K562 (cell line): Measurements from ENCODE around the gene CEND1. TPM values are rescaled to one million over a fixed set of nuclear protein-coding genes. Genes with fewer than 3 reads are reported as not detected.

Source experiments
- ADNP ChIP-seq: fragments of 200-800 bp; sonication (Bioruptor generic); IDR thresholded peaks from 2 replicates; pipeline ENCODE4 v1.6.1; 2016; ENCODE audit warnings: missing genetic modification characterization, missing compliant biosample characterization
- CHD4 ChIP-seq: fragments of 200-600 bp; sonication (generic); IDR thresholded peaks from 3 replicates; pipeline ENCODE4 v1.6.1; 2012; ENCODE audit warnings: low read depth, mild to moderate bottlenecking, mixed read lengths, low read length, inconsistent platforms; ENCODE audit not compliant: insufficient read depth, insufficient replicate concordance, poor library complexity, severe bottlenecking
- E2F3 ChIP-seq: fragments of 250-450 bp; sonication (Bioruptor Pico); IDR thresholded peaks from 2 replicates; pipeline ENCODE4 v1.4.0; 2020; ENCODE audit warnings: mild to moderate bottlenecking
- EP400 ChIP-seq: fragments of 450-650 bp; IDR thresholded peaks from 2 replicates; pipeline ENCODE4 v1.6.1; 2017; ENCODE audit warnings: antibody characterized with exemption, mild to moderate bottlenecking, moderate library complexity
- EZH2 ChIP-seq: IDR thresholded peaks from 2 replicates; pipeline ENCODE4 v1.6.1; 2012; ENCODE audit warnings: low read depth, mild to moderate bottlenecking, inconsistent platforms, low read length, borderline replicate concordance
- HDAC8 ChIP-seq: fragments of 450-650 bp; IDR thresholded peaks from 2 replicates; pipeline ENCODE4 v1.6.1; 2016; ENCODE audit warnings: mild to moderate bottlenecking, missing genetic modification characterization, moderate library complexity, missing compliant biosample characterization
- HNRNPL ChIP-seq: fragments of 200-400 bp; formaldehyde crosslinking; IDR thresholded peaks from 2 replicates; pipeline ENCODE4 v1.6.1; 2017; ENCODE audit warnings: low read depth, mild to moderate bottlenecking, low read length
- JUN ChIP-seq, 2 experiments: sonication (generic) in 1 of 2; formaldehyde crosslinking in 1 of 2; IDR thresholded peaks; 2 replicates each; pipeline versions ENCODE4 v1.6.1 to v1.8.0; 2012 to 2022; ENCODE audit warnings: borderline replicate concordance in 2 of 2, mild to moderate bottlenecking in 2 of 2, improper control_type of control experiment in 1 of 2, low read depth in 1 of 2, low read length in 1 of 2, missing genetic modification reagents in 1 of 2
- MAZ ChIP-seq, 2 experiments: fragments of 450-650 bp in 1 of 2; sonication (generic) in 1 of 2; formaldehyde crosslinking; IDR thresholded peaks in 1 of 2; conservative IDR thresholded peaks in 1 of 2; 2 replicates each; pipeline versions ENCODE4 v1.4.0 to v1.5.0; 2020; ENCODE audit warnings: mild to moderate bottlenecking in 1 of 2, missing genetic modification reagents in 1 of 2
- MTF1 ChIP-seq: fragments of 250-450 bp; sonication (Bioruptor Pico); IDR thresholded peaks from 2 replicates; pipeline ENCODE4 v1.9.0; 2021; ENCODE audit warnings: moderate library complexity, mild to moderate bottlenecking, inconsistent platforms, borderline replicate concordance
- NCOA1 ChIP-seq: fragments of 450-650 bp; IDR thresholded peaks from 2 replicates; pipeline ENCODE4 v1.6.1; 2016; ENCODE audit warnings: low read depth
- NONO ChIP-seq, 2 experiments: fragments of 200-400 bp in 1 of 2; fragments of 450-650 bp in 1 of 2; formaldehyde crosslinking in 1 of 2; IDR thresholded peaks; 2 replicates each; pipeline ENCODE4 v1.6.1; 2017; ENCODE audit warnings: low read depth in 2 of 2, mild to moderate bottlenecking in 2 of 2, moderate library complexity in 2 of 2, low read length in 1 of 2
- NR3C1 ChIP-seq: sonication (generic); formaldehyde crosslinking; IDR thresholded peaks from 2 replicates; pipeline ENCODE4 v1.8.1; 2022; ENCODE audit warnings: missing genetic modification reagents
- POLR2AphosphoS5 ChIP-seq: IDR thresholded peaks from 2 replicates; pipeline ENCODE4 v1.6.1; 2011; ENCODE audit warnings: mild to moderate bottlenecking, low read depth, low read length, moderate library complexity; ENCODE audit not compliant: control insufficient read depth, insufficient read depth
- POLR2G ChIP-seq: fragments of 200-400 bp; formaldehyde crosslinking; IDR thresholded peaks from 2 replicates; pipeline ENCODE4 v1.6.1; 2017; ENCODE audit warnings: low read depth, mild to moderate bottlenecking, antibody characterized with exemption, low read length, moderate library complexity
- RUNX1 ChIP-seq: sonication (generic); IDR thresholded peaks from 2 replicates; pipeline ENCODE4 v1.6.1; 2016; ENCODE audit warnings: antibody characterized with exemption, low read depth
- SMAD1 ChIP-seq: fragments of 150-350 bp; IDR thresholded peaks from 2 replicates; pipeline ENCODE4 v1.6.1; 2014; ENCODE audit warnings: low read length, low read depth; ENCODE audit not compliant: partially characterized antibody
- SMARCC2 ChIP-seq: fragments of 450-650 bp; IDR thresholded peaks from 2 replicates; pipeline ENCODE4 v1.6.1; 2017; ENCODE audit warnings: antibody characterized with exemption, moderate library complexity, mild to moderate bottlenecking, low read depth
- ZFX ChIP-seq: sonication (generic); formaldehyde crosslinking; IDR thresholded peaks from 2 replicates; pipeline ENCODE4 v1.8.0; 2022; ENCODE audit warnings: mild to moderate bottlenecking, missing genetic modification reagents, moderate library complexity
- ZNF146 ChIP-seq: IDR thresholded peaks from one replicate; pipeline ENCODE4 v1.6.1; 2018; ENCODE audit warnings: missing compliant biosample characterization; ENCODE audit not compliant: unreplicated experiment
- ZNF212 ChIP-seq: fragments of 450-650 bp; formaldehyde crosslinking; IDR thresholded peaks from 2 replicates; pipeline ENCODE4 v1.4.0; 2020; ENCODE audit warnings: mild to moderate bottlenecking
- ZNF431 ChIP-seq: sonication (generic); formaldehyde crosslinking; IDR thresholded peaks from 2 replicates; pipeline ENCODE4 v1.8.0; 2022; ENCODE audit warnings: mild to moderate bottlenecking, missing genetic modification reagents
- polyA plus RNA-seq, 8 experiments: library from polyadenylated mRNA; depleted of rRNA in 4 of 8; stranded (reverse) in 5 of 8; unstranded in 3 of 8; fragments of >200 nt; fragmentation: Nextera tagmentation in 2 of 8; fragmentation: Illumina TruSeq in 1 of 8; extraction: Ambion mirVana in 2 of 8; extraction: Trizol in 1 of 8; gene quantifications; 2 replicates each; pipeline versions ENCODE4 v1.2.1 to v1.2.3, GENCODE V29; 2011 to 2014; ENCODE audit warnings: inconsistent platforms in 1 of 8, missing spikeins in 1 of 8
- total RNA-seq, 7 experiments: library from RNA; depleted of rRNA in 6 of 7; stranded (reverse); fragments of >200 nt in 6 of 7; fragmentation: Illumina TruSeq in 2 of 7; extraction: Trizol in 2 of 7; gene quantifications; 2 replicates each; pipeline versions ENCODE4 v1.2.1 to v1.2.3, GENCODE V29; 2011 to 2021; ENCODE audit warnings: low replicate concordance in 1 of 7
- TF ChIP-seq, protein P1 (sequence below): fragments of 150-350 bp; IDR thresholded peaks from 2 replicates; pipeline ENCODE4 v1.6.1; 2014; ENCODE audit warnings: low read depth, mild to moderate bottlenecking, low read length, borderline replicate concordance
- TF ChIP-seq, protein P2 (sequence below): sonication (generic); formaldehyde crosslinking; IDR thresholded peaks from 2 replicates; pipeline ENCODE4 v1.5.0; 2020; ENCODE audit warnings: missing genetic modification reagents

CEND1 gene
- total and polyA plus RNA-seq, 9 of the 15 experiments (the other 6 are each of a cell fraction or from before 2014, with no cell fraction given), result 0.13 to 0.18 (median 0.16) TPM; not detected in 6

DNA sequence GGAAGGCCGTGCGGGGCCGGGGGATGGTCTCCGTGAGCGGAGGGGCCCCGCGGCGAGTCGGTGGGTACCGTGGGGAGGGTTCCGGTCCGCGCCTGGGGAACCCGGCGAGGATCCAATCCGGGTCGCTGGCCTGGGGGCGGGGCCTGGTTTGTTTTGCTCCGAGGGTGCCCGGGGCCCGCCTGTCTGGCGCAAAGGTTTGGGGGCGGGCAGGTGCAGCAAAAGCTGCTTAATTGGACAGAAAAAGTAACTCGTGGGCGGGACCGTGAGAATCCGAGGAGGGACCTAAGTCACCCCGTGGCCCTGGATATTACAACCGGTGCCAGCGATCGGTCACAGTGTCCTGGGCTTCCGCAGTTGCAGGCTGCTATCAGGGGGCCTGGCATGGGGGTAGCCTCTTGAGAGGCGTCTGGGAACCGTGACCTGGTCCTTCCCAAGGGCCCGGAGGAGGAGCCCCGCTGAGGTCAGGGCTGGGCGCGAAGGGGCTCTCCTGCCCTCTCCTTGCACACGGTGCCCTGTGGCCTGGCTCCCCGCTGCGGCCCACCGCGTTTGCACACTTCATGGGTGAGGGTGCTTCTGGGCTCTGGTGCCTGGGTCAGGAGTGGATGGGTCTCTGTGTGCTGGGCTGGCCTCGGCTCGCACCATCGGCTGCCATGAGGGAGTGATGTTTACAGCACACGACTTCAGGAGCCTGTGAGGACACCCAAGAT is 30.2 kb upstream of the CEND1 start (continued):
- TF ChIP-seq MAZ (CRISPR knock-in tag; conservative IDR thresholded peaks at IDR 0.05 in 1 of 2, IDR thresholded peaks at IDR 0.05 in 1 of 2), result peak in 1 of 2 experiments; percentile 25; a peak in 1 of 4 replicates
- TF ChIP-seq ZNF212 (CRISPR knock-in tag), result no peak
- no peak for TF ChIP-seq MTF1
- no peak for TF ChIP-seq SMARCC2
- no peak for TF ChIP-seq HNRNPL
- TF ChIP-seq ADNP (tag), result no peak
- TF ChIP-seq, protein P1, sequence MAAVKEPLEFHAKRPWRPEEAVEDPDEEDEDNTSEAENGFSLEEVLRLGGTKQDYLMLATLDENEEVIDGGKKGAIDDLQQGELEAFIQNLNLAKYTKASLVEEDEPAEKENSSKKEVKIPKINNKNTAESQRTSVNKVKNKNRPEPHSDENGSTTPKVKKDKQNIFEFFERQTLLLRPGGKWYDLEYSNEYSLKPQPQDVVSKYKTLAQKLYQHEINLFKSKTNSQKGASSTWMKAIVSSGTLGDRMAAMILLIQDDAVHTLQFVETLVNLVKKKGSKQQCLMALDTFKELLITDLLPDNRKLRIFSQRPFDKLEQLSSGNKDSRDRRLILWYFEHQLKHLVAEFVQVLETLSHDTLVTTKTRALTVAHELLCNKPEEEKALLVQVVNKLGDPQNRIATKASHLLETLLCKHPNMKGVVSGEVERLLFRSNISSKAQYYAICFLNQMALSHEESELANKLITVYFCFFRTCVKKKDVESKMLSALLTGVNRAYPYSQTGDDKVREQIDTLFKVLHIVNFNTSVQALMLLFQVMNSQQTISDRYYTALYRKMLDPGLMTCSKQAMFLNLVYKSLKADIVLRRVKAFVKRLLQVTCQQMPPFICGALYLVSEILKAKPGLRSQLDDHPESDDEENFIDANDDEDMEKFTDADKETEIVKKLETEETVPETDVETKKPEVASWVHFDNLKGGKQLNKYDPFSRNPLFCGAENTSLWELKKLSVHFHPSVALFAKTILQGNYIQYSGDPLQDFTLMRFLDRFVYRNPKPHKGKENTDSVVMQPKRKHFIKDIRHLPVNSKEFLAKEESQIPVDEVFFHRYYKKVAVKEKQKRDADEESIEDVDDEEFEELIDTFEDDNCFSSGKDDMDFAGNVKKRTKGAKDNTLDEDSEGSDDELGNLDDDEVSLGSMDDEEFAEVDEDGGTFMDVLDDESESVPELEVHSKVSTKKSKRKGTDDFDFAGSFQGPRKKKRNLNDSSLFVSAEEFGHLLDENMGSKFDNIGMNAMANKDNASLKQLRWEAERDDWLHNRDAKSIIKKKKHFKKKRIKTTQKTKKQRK, result no peak
- TF ChIP-seq POLR2G, result peak; percentile 24
- no peak for TF ChIP-seq SMAD1
- no peak for TF ChIP-seq HDAC8 (tag)
- TF ChIP-seq NCOA1, result no peak
- 0 out of 2 replicates have a peak, but pooled peaks have one; percentile 39 for TF ChIP-seq E2F3 (CRISPR knock-in tag)
- TF ChIP-seq NR3C1 (CRISPR knock-in tag), result 0 out of 2 replicates have a peak, but pooled peaks have one; percentile 45
- TF ChIP-seq NONO (IDR thresholded peaks at IDR 0.05; ENCODE audit: low read depth in 2 of 2, low read length in 1 of 2), result no peak
- no peak for TF ChIP-seq EZH2
- TF ChIP-seq ZFX, result no peak
- no peak for TF ChIP-seq CHD4
- TF ChIP-seq JUN (IDR thresholded peaks at IDR 0.05; ENCODE audit: borderline replicate concordance, low read depth, low read length), result no peak
- peak; percentile 25; the same call in 1 of the 2 replicates for TF ChIP-seq JUN (CRISPR knock-in tag; IDR thresholded peaks at IDR 0.05; ENCODE audit: borderline replicate concordance)
- TF ChIP-seq, protein P2, sequence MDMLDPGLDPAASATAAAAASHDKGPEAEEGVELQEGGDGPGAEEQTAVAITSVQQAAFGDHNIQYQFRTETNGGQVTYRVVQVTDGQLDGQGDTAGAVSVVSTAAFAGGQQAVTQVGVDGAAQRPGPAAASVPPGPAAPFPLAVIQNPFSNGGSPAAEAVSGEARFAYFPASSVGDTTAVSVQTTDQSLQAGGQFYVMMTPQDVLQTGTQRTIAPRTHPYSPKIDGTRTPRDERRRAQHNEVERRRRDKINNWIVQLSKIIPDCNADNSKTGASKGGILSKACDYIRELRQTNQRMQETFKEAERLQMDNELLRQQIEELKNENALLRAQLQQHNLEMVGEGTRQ, result no peak
- no peak for TF ChIP-seq RUNX1
- TF ChIP-seq EP400, result no peak
- no peak for TF ChIP-seq POLR2AphosphoS5
- TF ChIP-seq ZNF146 (CRISPR knock-in tag), result no peak
- no peak for TF ChIP-seq ZNF431 (CRISPR knock-in tag)
